Measurements from ENCODE around the gene TDRD7. TPM values are rescaled to one million over a fixed set of nuclear protein-coding genes. Genes with fewer than 3 reads are reported as not detected.

Gene TDRD7
- total and polyA plus RNA-seq, 2 donors from 2014 or later = 7.8 to 15.0 TPM

GRCh38 chr9:97528529-97529230 lies 116.8 kb downstream of the TDRD7 start:
- peak overlapping the region in 1 of 2 donors; percentile 28 for H3K27ac ChIP-seq (ENCODE audit: low read depth in 2 of 2, low read length in 2 of 2)
- no peak overlapping the region for H3K4me3 ChIP-seq (ENCODE audit: low read length in 3 of 3)
- FAIRE-seq (no peak), DNase-seq (peak in 3 of 5 donors; percentile 37 to 49 (median 45))
- H3K36me3 ChIP-seq (ENCODE audit: control insufficient read depth in 2 of 3, insufficient read depth in 3 of 3, low read length in 3 of 3) = no peaks in the 10 kb centered on the region
- H3K9ac ChIP-seq (ENCODE audit: low read length in 3 of 3) = no peak overlapping the region
- intact Hi-C loops (cut with DNase I) = no loop called here
- TF ChIP-seq CTCF (IDR thresholded peaks at IDR 0.05; ENCODE audit: borderline replicate concordance, extremely low read depth, insufficient read depth) = no peak
- H3K4me1 ChIP-seq (ENCODE audit: control insufficient read depth in 2 of 3, insufficient read depth in 2 of 3, low read depth in 1 of 3, low read length in 3 of 3) = peaks cover 0 to 2% (median 0%) of the 10 kb centered on the region in 3 donors
- no peaks in the 10 kb centered on the region for H3K27me3 ChIP-seq (ENCODE audit: control insufficient read depth, insufficient read depth, low read length)
- H3K9me3 ChIP-seq (ENCODE audit: control insufficient read depth in 2 of 3, insufficient read depth in 1 of 3, low read length in 3 of 3) = no peaks in the 10 kb centered on the region

GRCh38 chr9:97529363-97530076 lies 117.6 kb downstream of the TDRD7 start:
- H3K27ac ChIP-seq (ENCODE audit: low read depth in 2 of 2, low read length in 2 of 2) = peak overlapping the region in 1 of 2 donors; percentile 28
- no peak for DNase-seq
- intact Hi-C loops (cut with DNase I) = no loop called here
- H3K9me3 ChIP-seq (ENCODE audit: control insufficient read depth in 2 of 3, insufficient read depth in 1 of 3, low read length in 3 of 3) = peaks cover 0 to 3% (median 0%) of the 10 kb centered on the region in 3 donors
- no peaks in the 10 kb centered on the region for H3K27me3 ChIP-seq (ENCODE audit: control insufficient read depth, insufficient read depth, low read length)
- TF ChIP-seq CTCF (IDR thresholded peaks at IDR 0.05; ENCODE audit: borderline replicate concordance, extremely low read depth, insufficient read depth) = no peak
- H3K36me3 ChIP-seq (ENCODE audit: control insufficient read depth in 2 of 3, insufficient read depth in 3 of 3, low read length in 3 of 3) = no peaks in the 10 kb centered on the region
- H3K4me1 ChIP-seq (ENCODE audit: control insufficient read depth in 2 of 3, insufficient read depth in 2 of 3, low read depth in 1 of 3, low read length in 3 of 3) = peaks cover 0 to 2% (median 0%) of the 10 kb centered on the region in 3 donors
- H3K4me3 ChIP-seq (ENCODE audit: low read length in 3 of 3) = no peak overlapping the region
- no peak for FAIRE-seq
- H3K9ac ChIP-seq (ENCODE audit: low read length in 3 of 3) = no peak overlapping the region

GRCh38 chr9:97531888-97532376 lies 120.0 kb downstream of the TDRD7 start:
- intact Hi-C loops (cut with DNase I) = no loop called here
- peak in 2 of 5 donors; percentile 52 to 55 for DNase-seq
- Histone ChIP-seq H3K4me1 (ENCODE audit: control insufficient read depth in 2 of 3, insufficient read depth in 2 of 3, low read depth in 1 of 3, low read length in 3 of 3) (peaks cover 0 to 2% (median 0%) of the 10 kb centered on the region in 3 donors), H3K27me3 (ENCODE audit: control insufficient read depth, insufficient read depth, low read length) (no peaks in the 10 kb centered on the region), H3K9me3 (ENCODE audit: control insufficient read depth in 2 of 3, insufficient read depth in 1 of 3, low read length in 3 of 3) (peaks cover 0 to 3% (median 0%) of the 10 kb centered on the region in 3 donors), H3K36me3 (ENCODE audit: control insufficient read depth in 2 of 3, insufficient read depth in 3 of 3, low read length in 3 of 3) (no peaks in the 10 kb centered on the region), H3K27ac (ENCODE audit: low read depth in 2 of 2, low read length in 2 of 2) (no peak overlapping the region), H3K9ac (ENCODE audit: low read length in 3 of 3) (no peak overlapping the region), H3K4me3 (ENCODE audit: low read length in 3 of 3) (no peak overlapping the region)
- FAIRE-seq = no peak
- no peak for TF ChIP-seq CTCF (IDR thresholded peaks at IDR 0.05; ENCODE audit: borderline replicate concordance, extremely low read depth, insufficient read depth)
